Measurements from ENCODE around the gene BBS9. TPM values are rescaled to one million over a fixed set of nuclear protein-coding genes. Genes with fewer than 3 reads are reported as not detected.

BBS9 gene
- total and polyA plus RNA-seq, 9 of the 15 experiments (the other 6 are each of a cell fraction or from before 2014, with no cell fraction given) = 0.77 to 3.3 (median 2.4) TPM

GRCh38 chr7:33646166-33646565 lies 516.8 kb downstream of the BBS9 start (continued):
- no peak for TF ChIP-seq AFF4 (CRISPR knock-in tag; IDR thresholded peaks at IDR 0.05)
- no peak for TF ChIP-seq ZNF778 (CRISPR knock-in tag; IDR thresholded peaks at IDR 0.05)
- no peak for TF ChIP-seq TRIM24 (IDR thresholded peaks at IDR 0.05)
- TF ChIP-seq TAL1 (IDR thresholded peaks at IDR 0.05) = no peak
- TF ChIP-seq MEF2D (tag; conservative IDR thresholded peaks at IDR 0.05; ENCODE audit: low read depth) = no peak

- H2AFZ ChIP-seq (ENCODE audit: low read depth, low read length) = no peak overlapping the region
- DNase-seq (ENCODE audit: extremely low read depth in 1 of 4, low spot score in 3 of 4) (no peak), FAIRE-seq (no peak), ATAC-seq (no peak)
- H3K9ac ChIP-seq (ENCODE audit: insufficient read depth in 1 of 2, low read depth in 2 of 2, low read length in 2 of 2) = no peak overlapping the region
- intact Hi-C loops (cut with micrococcal nuclease) = no loop called here
- 0% methylated on average over 4 of the region's 4 CpGs for WGBS (ENCODE audit: insufficient coverage, low coverage, missing lambda C conversion rate)
- BruUV-seq (replicated peaks) = no TSS peak
- H3K9me1 ChIP-seq (ENCODE audit: control insufficient read depth, insufficient read depth, low read length) = no peaks in the 10 kb centered on the region
- no peak overlapping the region for H3K4me3 ChIP-seq
- no peaks in the 10 kb centered on the region for H3K4me1 ChIP-seq (replicated peaks in 1 of 2; ENCODE audit: control insufficient read depth in 2 of 2, insufficient read depth in 2 of 2, low read length in 2 of 2)
- H3K79me2 ChIP-seq (ENCODE audit: control insufficient read depth, insufficient read depth, low read length) = no peaks in the 10 kb centered on the region
- H3K36me3 ChIP-seq (ENCODE audit: control insufficient read depth, insufficient read depth, low read length) = no peaks in the 10 kb centered on the region
- no peaks in the 10 kb centered on the region for H3K27me3 ChIP-seq (ENCODE audit: control insufficient read depth in 2 of 2, insufficient read depth in 2 of 2, low read length in 2 of 2)
- no peak overlapping the region for H3K4me2 ChIP-seq (ENCODE audit: insufficient read depth, low read length)
- no peak overlapping the region for H3K27ac ChIP-seq (ENCODE audit: extremely low read depth, low read depth, low read length)
- H3K9me3 ChIP-seq (replicated peaks; ENCODE audit: control insufficient read depth, insufficient read depth, low read depth, low read length) = no peaks in the 10 kb centered on the region
- CTCF ChIA-PET (ENCODE audit: low intra/inter-chr PET ratio) = no interaction called here
- POLR2A ChIA-PET = no interaction called here
- no peaks in the 10 kb centered on the region for H4K20me1 ChIP-seq (replicated peaks; ENCODE audit: control insufficient read depth, insufficient read depth, low read length)
- in situ Hi-C loops (cut with MboI) = no loop called here
- TF ChIP-seq PURB (CRISPR knock-in tag; IDR thresholded peaks at IDR 0.05; ENCODE audit: low read depth) (no peak), CAMTA2 (CRISPR knock-in tag; conservative IDR thresholded peaks at IDR 0.05) (no peak), POLR2AphosphoS5 (IDR thresholded peaks at IDR 0.05; ENCODE audit: control insufficient read depth, insufficient read depth, low read depth, low read length) (no peak), ASH1L (IDR thresholded peaks at IDR 0.05; ENCODE audit: borderline replicate concordance, low read depth, partially characterized antibody) (no peak), NFATC3 (IDR thresholded peaks at IDR 0.05) (no peak), ZFPM2 (CRISPR knock-in tag; IDR thresholded peaks at IDR 0.05) (no peak), KDM4B (IDR thresholded peaks at IDR 0.05; ENCODE audit: borderline replicate concordance in 2 of 2, low read depth in 1 of 2) (no peak), ZBTB11 (CRISPR knock-in tag; IDR thresholded peaks at IDR 0.05) (no peak), ZNF282 (CRISPR knock-in tag; IDR thresholded peaks at IDR 0.05) (no peak), MEF2D (tag; conservative IDR thresholded peaks at IDR 0.05; ENCODE audit: low read depth) (no peak), NCOR1 (IDR thresholded peaks at IDR 0.05) (no peak), ZNF785 (CRISPR knock-in tag; IDR thresholded peaks at IDR 0.05) (no peak)
Measured at GRCh38 chr7:33646891-33647391, 517.6 kb downstream of the BBS9 start.

All from K562 (cell line).